Measurements from ENCODE around the gene DHDDS. TPM values are rescaled to one million over a fixed set of nuclear protein-coding genes. Genes with fewer than 3 reads are reported as not detected.

Gene DHDDS
- polyA plus RNA-seq, 4 donors, result 22.7 to 42.2 (median 34.0) TPM

Other genes starting within 250 kb of the DHDDS start
- gene CATSPER4, start 241.7 kb upstream of the DHDDS start, polyA plus RNA-seq (ENCODE audit: insufficient read length in 4 of 4), result under 1 TPM in 1 of 4 donors, not detected in 3; 0.12 TPM
- 10 to 100 TPM; 12.8 to 20.4 (median 17.5) TPM for gene CEP85, start 198.1 kb upstream of the DHDDS start, polyA plus RNA-seq (ENCODE audit: insufficient read length in 4 of 4)
- gene SH3BGRL3, start 152.2 kb upstream of the DHDDS start, polyA plus RNA-seq (ENCODE audit: insufficient read length in 4 of 4), result 100 to 1,000 TPM in 3 of 4 donors, 10 to 100 TPM in 1; 98.1 to 119 (median 104) TPM
- gene UBXN11, start 125.7 kb upstream of the DHDDS start, polyA plus RNA-seq (ENCODE audit: insufficient read length in 4 of 4), result 10 to 100 TPM; 18.8 to 56.9 (median 33.7) TPM
- 1 to 10 TPM; 2.7 to 6.6 (median 5.2) TPM for gene CD52, start 114.4 kb upstream of the DHDDS start, polyA plus RNA-seq (ENCODE audit: insufficient read length in 4 of 4)
- 1 to 10 TPM in 1 of 4 donors, under 1 TPM in 2, not detected in 1; 0.54 to 1.2 (median 0.98) TPM for gene CRYBG2, start 78.2 kb upstream of the DHDDS start, polyA plus RNA-seq (ENCODE audit: insufficient read length in 4 of 4)
- gene ZNF683, start 59.6 kb upstream of the DHDDS start, polyA plus RNA-seq (ENCODE audit: insufficient read length in 4 of 4), result not detected
- under 1 TPM in 2 of 4 donors, not detected in 2; 0.06 to 0.10 TPM for gene LIN28A, start 21.5 kb upstream of the DHDDS start, polyA plus RNA-seq (ENCODE audit: insufficient read length in 4 of 4)
- 1,000 to 10,000 TPM; 1,076 to 1,222 (median 1,158) TPM for gene HMGN2, start 40.1 kb downstream of the DHDDS start, polyA plus RNA-seq (ENCODE audit: insufficient read length in 4 of 4)
- gene RPS6KA1, start 97.4 kb downstream of the DHDDS start, polyA plus RNA-seq (ENCODE audit: insufficient read length in 4 of 4), result 10 to 100 TPM in 3 of 4 donors, 1 to 10 TPM in 1; 5.2 to 28.0 (median 19.0) TPM